ENCODE results near the gene FNDC10.

DNA sequence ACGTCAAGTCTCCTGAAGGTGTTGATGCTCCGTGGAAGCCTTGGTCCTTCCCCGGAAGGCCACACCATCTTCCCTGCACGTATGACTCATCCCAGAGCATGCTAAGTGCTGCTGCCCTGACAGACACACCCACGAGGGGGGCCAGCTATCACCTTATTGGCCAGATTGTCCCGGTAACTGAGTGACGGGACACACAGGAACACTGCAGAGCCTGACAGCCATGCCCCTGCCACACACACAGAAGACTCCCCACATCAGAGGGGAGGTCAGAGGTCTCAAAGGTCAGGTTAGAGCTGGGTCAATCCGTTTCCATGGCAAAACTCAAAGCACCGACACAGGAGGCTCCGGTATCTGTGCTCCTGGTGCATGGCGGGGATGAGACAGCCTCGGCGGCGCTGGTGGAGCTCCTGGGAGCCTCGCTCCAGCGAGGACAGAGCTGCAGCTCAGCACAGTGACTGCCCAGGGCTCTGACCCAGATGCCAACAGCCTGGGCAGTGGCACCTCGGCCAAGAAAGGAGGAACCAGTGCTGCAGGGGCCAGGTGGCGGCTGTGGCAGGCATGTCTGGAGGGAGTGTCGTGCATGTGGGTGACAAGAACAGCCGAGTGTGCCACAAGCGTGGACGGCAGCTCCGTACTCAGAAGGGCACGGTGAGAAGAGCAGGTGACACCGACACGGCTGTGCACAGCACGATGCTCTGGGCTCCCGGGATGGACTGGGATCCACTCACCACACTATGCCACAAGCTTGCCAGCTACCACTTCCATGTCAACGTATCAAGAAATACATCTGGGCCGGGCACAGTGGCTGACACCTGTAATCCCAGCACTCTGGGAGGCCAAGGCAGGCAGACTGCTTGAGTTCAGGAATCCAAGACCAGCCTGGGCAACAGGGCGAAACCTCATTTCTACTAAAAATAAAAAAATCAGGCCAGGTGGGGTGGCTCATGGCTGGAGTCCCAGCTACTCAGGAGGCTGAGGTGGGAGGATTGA lies 44.7 kb downstream of the FNDC10 start:
- TF ChIP-seq, protein P1, sequence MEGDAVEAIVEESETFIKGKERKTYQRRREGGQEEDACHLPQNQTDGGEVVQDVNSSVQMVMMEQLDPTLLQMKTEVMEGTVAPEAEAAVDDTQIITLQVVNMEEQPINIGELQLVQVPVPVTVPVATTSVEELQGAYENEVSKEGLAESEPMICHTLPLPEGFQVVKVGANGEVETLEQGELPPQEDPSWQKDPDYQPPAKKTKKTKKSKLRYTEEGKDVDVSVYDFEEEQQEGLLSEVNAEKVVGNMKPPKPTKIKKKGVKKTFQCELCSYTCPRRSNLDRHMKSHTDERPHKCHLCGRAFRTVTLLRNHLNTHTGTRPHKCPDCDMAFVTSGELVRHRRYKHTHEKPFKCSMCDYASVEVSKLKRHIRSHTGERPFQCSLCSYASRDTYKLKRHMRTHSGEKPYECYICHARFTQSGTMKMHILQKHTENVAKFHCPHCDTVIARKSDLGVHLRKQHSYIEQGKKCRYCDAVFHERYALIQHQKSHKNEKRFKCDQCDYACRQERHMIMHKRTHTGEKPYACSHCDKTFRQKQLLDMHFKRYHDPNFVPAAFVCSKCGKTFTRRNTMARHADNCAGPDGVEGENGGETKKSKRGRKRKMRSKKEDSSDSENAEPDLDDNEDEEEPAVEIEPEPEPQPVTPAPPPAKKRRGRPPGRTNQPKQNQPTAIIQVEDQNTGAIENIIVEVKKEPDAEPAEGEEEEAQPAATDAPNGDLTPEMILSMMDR (IDR thresholded peaks at IDR 0.05) = no peak
- TF ChIP-seq POLR2A (IDR thresholded peaks at IDR 0.05) = no peak
